Astrocyte (in vitro differentiated cells and primary cell): ENCODE results near the gene SLC5A12.

Source experiments
- EZH2 ChIP-seq: IDR thresholded peaks from 2 replicates; pipeline ENCODE4 v1.6.1; 2012; ENCODE audit warnings: mild to moderate bottlenecking, low read length, inconsistent platforms; ENCODE audit not compliant: insufficient read depth
- TF ChIP-seq, protein P1 (sequence below): IDR thresholded peaks from 2 replicates; pipeline ENCODE4 v1.5.1; 2011; ENCODE audit warnings: low read depth, mild to moderate bottlenecking, inconsistent platforms, low read length, moderate library complexity; ENCODE audit not compliant: insufficient read depth

DNA sequence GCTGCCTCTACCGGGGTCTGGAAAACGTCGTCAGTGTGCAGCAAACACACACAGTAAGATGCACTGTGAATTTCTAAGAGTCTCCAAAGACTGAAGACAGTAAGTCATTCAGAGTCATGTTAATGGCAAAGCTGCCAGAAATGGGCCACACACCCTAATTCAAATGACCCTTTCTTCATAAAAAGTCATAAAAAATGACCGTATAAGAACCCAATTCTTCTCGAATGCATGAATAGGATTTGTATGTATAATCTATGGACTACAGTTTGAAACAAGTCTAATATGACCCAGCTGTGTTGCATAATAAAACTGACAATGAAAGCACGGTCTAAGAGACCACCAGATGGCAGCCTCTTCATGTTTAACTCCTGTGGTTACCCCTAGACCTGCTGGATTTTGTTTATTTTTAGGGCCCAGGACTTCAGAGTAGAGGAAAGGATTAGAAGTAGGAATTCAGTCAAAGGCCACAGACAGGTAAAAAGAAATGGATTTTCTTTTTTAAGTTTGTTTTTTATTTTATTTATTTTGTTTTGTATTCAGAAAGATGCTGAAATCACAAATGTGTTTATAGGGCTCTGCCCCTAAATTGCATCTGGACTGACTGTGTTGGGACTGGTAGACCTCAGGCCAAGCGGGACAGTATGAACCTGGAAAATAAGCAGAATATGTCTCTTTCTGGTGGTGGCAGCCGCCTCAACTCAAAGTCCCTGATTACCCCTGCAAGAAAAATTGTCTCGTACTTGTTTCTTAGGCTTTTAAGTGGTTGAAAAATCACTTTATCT, 32.1 kb upstream of the SLC5A12 start:
- TF ChIP-seq, protein P1, sequence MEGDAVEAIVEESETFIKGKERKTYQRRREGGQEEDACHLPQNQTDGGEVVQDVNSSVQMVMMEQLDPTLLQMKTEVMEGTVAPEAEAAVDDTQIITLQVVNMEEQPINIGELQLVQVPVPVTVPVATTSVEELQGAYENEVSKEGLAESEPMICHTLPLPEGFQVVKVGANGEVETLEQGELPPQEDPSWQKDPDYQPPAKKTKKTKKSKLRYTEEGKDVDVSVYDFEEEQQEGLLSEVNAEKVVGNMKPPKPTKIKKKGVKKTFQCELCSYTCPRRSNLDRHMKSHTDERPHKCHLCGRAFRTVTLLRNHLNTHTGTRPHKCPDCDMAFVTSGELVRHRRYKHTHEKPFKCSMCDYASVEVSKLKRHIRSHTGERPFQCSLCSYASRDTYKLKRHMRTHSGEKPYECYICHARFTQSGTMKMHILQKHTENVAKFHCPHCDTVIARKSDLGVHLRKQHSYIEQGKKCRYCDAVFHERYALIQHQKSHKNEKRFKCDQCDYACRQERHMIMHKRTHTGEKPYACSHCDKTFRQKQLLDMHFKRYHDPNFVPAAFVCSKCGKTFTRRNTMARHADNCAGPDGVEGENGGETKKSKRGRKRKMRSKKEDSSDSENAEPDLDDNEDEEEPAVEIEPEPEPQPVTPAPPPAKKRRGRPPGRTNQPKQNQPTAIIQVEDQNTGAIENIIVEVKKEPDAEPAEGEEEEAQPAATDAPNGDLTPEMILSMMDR: peak; percentile 80
- TF ChIP-seq EZH2: no peak
